Fibroblast of skin of left biceps (primary cell): ENCODE results near the gene ANP32E.
A peak's percentile ranks its signal among the peaks of the same experiment; 100 is the strongest.
"Not testable (repeated sequence)": the region's sequence is repeated elsewhere in the genome, so short reads cannot be mapped to it uniquely, and the experiment has no call there.

Experiments used
- DNase-seq, 2 experiments: peaks; one replicate each; pipeline ENCODE4 v3.0.0-alpha.2; 2013; ENCODE audit warnings: low read depth in 2 of 2

The ANP32E gene

DNA sequence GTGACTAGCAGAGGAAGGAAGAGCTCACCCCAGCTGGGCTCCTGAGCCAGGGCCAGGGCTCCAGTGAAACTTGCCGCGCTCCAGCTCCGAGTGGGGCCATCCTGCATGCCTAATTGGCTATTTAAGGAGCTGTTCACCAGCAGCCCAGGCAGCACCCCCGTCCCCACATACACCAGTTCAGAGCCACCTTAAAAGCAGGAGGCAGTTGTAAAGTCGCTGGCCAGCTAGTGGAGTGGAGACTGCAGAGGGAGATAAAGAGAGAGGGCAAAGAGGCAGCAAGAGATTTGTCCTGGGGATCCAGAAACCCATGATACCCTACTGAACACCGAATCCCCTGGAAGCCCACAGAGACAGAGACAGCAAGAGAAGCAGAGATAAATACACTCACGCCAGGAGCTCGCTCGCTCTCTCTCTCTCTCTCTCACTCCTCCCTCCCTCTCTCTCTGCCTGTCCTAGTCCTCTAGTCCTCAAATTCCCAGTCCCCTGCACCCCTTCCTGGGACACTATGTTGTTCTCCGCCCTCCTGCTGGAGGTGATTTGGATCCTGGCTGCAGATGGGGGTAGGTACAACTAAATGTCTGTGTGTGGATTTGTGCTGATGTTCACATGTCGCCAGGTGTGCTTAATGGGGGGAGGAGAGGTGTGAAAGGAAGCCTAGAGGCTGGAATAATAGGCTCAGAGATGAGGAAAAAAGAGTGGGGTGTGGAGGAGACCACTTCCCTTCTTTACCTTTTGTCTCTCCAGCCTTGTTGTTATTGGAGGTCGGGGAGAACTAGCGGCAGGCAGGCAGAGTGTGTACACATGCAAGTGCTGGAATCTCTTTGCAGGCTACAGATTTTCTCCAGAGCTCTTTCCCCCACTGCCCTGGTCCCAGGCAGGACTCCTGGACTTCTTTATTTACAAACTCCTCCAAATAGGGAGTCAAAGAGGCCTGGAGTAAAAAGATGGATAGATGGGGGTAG, 22.0 kb upstream of the ANP32E start, which contains the start of gene CA14:
Gene CA14, plus strand, starts transcription at position 151 of the 962 bp plus-strand sequence. Its CDS starts 355 bp downstream, at position 506.
- no peak for DNase-seq

DNA sequence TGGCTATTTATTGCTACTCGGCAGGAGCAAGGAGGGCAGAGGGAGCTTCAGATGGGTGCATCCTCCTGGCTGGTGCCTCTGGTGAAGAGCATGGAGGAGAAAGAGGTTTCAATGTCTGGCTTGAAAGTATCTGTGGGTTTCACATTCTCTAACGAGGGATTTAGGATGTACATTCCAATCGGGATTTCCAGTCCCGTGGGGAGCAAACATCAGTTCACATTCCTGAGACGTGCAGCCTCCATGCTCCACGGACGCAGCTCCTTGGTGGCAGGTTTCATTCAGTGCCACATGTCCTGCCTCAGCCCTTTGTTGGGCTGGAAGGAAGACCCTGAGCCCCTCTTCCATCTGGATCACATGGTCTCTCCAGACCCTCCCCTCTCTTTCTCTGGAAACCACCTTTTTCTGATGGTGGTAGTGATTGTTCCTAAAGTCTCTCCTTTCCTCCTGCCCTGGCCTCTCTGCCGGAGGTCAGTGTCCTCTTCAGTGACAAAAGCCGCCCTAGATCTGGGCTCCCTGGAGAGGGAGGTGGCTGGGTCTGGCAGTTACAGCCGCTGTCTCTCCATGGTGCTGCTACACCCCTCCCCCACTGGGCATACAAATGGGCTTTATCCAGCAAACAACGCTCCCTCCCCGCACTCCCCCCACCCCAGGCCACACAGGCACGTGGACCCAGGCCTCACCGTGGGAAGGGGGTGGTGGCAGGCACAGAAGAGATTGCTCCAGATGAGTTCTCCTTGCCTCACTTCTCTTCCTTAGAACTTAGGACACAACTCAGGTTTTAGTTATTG, 20.8 kb upstream of the ANP32E start:
- no peak for DNase-seq

DNA sequence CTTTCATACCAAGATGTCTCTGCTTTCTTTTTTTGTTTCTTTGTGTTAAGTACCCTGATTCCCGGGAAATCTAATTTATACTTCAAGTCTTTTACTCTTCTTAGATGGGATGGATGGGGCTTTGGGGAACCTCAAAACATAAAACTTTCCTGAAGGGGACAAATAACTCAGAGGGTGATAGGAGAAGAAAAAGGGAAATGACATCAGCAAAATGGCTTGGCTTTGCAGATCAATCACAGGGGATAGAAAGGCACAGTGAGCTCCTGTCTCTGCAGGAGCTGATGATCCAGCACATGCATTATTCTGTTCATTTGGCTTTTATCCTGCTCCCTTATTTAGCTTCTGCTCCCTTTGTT, 20.3 kb upstream of the ANP32E start:
- no peak for DNase-seq

DNA sequence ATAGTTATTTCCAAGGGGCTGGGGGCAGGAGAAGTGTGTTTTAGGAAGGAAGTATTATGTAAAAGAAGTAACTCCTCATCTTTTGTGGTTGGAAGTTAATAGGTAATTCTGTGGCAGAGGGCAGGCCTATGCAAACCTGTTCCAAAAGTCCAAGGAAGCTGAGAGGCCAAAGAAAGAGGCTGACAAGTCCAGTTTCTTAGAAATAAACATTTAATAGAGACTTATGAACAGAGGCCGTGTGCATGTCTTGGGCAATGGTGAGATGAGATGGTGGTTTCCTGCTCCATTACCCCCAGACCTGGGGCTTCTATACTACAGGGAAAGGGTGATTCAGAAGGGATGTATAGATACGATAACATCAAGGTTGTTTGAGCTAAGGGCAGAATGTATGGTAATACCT, 14.0 kb upstream of the ANP32E start:
- DNase-seq: no peak

DNA sequence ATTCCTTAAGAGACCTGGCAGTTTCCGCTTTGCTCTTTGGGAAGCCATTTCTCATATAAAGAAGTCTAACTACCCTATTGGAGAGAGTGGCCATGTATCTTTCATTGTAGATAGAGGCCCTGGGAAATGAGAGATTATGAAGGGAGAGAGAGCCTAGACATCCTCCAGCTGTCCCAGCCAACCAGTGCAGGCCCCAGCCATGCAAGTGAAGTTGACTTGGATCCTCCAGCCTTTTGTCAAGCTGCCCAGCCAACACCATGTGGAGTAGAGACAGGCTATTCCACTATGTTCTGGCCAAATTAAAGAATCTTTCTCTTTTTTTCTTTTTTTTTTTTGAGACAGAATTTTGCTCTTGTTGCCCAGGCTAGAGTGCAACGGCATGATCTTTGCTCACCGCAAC, 7.1 kb upstream of the ANP32E start:
- no peak for DNase-seq

DNA sequence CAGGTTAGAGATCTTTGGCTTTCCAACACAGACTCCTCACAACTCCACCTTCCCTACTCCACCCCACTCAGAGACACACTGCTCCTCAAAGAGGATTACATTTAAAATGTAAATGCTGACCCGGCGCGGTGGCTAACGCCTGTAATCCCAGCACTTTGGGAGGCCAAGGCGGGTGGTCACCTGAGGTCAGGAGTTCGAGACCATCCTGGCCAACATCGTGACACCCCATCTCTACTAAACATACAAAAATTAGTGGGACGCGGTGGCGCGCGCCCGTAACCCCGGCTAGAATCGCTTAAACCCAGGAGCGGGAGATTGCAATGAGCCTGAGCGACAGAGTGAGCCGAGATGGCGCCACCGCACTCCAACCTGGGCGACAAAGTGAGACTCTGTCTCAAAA, 1.8 kb upstream of the ANP32E start:
- DNase-seq: no peak

DNA sequence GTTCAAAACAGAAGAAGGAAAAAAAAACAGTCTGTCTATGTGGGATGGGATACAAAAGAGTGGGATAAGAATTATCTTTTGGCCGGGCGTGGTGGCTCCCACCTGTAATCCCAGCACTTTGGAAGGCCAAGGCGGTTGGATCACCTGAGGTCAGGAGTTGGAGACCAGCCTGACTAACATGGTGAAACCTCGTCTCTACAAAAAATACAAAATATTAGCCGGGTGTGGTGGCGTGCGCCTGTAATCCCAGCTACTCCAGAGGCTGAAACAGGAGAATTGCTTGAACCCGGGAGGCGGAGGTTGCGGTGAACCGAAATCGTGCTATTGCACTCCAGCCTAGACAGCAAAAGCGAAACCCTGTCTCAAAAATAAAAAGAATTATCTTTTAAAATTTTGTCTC, 1.3 kb upstream of the ANP32E start:
- DNase-seq: not testable (repeated sequence)

DNA sequence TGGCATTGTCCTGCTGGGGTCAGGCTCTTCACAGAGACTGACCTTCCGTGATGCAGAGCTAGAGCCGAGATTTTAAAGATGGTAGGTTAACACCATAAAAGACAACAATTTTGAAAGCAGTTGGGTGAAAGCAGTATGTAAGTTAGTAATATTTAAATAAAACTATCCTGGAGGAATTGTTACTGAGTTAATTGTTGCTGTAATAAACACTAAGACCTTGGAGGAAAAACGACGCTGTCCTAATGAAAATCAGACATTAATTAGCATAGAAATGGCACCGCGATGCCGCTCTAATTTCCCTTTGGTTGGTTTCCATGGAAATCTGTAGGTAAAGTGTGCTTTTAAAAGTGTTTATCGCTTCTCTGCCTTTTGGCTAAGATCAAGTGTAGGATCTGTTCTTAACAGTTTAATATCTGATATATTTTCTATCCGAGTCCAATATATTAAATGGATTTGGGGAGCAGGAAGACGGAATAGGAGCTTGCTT, 745 bp upstream of the ANP32E start:
- no peak for DNase-seq

DNA sequence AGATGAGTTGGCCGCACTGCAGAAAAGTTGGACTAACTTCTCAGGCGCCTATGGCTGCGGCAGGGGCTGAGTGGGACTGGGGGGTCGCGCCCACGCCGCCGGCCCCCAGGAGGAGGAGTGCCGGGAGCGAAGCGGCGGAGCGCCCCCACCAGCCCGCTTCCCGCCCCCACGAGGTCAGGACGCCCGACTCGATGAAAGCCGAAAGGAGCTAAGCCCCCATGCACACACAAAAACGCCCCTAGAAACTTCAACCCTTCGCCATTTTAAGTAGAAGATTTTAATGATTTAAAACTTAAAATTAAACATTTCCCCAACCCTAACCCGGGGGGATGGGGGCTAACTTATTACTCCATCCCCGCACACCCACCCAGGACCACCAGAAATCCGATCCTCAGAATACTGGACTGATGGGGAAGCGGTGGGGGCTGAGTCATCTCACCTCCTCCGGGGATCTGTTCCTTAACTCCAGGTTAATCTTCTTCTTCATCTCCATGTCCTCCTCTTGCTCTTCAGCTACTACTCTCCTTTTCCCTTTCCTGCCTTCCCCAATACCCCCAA, 539 bp downstream of the ANP32E start:
- DNase-seq: no peak

DNA sequence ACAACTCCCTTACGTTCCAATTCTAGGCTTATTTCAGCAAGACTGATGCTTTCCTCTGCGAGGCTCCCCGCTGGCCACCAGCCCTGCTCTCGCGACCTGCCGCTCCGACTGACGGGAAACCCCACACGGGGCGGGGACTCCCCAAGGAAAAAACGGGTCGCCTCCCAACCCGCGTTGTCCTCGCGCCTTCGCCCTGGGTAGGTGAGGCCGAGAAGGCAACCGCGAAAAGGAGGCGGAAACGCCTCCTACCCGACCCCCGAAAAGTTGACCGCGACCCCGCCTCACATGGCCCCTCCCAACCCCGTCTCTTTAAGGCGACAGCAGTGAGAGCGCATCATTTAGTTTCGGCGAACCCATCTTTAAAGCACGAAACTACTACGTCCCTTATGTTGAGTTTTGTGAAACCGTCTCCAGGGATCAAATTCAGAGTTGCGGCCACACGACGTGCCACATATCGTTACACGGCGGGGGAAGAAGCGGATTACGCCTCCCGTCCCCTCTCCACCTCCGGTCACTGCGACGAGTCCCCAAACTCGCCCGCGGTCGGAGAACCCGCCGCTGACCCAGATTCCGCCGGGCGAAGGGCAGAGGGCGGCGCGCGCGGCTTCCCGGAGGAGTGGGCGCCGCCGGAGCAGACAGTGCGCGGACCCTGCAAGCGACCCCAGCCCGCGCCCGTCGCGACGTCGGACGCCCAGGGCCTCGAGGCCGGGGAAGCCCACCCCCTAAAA, 1.2 kb downstream of the ANP32E start:
- DNase-seq: peak in 1 of 2 experiments; percentile 22

DNA sequence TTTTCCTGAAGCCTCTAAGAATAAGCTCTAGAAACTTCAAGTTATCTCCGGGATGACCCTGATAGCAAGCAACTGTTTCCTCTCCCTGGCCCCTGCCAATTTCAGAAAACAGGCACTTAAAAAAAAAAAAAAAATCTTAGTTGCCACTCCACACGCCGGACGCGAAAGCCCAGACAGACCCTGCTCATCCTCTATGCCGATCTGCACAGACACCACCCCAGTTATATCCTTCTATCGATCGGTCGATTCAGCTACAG, 1.7 kb downstream of the ANP32E start:
- no peak for DNase-seq

DNA sequence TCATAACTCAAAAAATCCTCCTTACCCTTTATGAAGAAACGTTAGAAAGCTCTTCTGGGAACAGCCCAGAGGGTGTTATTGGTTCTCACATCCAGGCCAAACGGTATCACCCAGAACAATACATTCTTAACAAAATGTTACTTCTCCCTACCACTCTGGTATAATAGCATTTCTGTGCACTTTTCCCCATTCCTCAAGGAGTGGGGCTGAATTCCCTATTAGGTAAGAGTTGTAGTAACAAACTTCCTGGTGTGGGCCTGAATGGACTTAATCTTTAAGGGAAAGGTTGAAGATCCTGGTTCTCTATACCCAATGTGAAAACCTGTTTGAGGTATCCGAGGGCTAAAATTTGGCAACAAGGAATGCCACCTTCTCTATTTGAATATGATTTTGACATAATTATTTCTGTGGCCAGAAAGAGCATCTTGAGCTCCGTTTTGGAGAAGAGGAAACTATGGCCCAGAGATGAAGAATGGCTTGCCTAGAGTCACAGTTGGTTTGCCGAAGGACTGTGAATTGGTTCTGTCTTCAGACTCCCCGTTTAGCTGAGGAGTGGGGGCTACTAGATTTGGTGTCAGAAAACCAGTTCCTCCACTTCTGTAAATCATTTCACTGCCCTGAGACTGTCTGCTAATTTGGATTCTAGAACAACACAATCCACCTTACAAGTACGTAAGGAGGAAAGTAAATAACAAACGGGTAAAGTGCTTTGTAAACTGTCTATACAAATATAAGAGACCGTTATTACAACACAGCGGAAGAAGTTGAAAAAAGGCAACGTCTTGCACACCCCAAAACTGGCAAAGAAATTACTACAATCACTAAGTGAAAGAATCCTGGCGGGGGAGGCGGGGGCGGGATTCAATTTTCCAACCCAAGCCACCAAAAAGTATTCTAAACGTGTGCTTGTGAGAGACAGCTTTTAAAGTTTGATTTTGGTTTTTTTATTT, 2.3 kb downstream of the ANP32E start:
- no peak for DNase-seq

DNA sequence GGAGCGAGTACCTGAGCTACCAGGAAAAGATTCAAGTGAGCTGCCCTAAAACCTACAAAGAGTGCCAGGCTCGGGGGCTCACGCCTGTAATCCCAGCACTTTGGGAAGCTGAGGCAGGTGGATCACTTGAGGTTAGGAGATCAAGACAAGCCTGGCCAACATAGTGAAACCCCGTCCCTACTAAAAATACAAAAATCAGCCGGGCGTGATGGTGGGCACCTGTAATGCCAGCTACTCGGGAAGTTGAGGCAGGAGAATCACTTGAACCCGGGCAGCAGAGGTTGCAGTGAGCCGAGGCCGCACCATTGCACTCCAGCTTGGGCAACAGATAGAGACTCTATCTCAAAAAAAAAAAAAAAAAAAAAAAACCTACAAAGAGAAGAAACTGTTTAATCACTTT, 3.0 kb downstream of the ANP32E start:
- not testable (repeated sequence) for DNase-seq

DNA sequence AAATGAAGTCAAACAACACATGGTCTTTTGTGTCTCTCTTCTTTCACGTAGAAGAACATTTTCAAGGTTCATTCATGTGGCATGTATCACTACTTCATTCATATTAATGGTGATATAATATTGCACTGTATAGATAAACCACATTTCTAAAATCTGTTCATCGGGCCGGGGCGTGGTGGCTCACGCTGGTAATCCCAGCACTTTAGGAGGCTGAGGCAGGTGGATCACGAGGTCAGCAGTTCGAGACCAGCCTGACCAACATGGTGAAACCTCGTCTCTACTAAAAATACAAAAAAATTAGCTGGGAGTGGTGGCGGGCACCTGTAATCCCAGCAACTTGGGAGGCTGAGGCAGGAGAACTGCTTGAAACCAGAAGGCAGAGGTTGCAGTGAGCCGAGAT, 7.7 kb downstream of the ANP32E start:
- DNase-seq: not testable (repeated sequence)

DNA sequence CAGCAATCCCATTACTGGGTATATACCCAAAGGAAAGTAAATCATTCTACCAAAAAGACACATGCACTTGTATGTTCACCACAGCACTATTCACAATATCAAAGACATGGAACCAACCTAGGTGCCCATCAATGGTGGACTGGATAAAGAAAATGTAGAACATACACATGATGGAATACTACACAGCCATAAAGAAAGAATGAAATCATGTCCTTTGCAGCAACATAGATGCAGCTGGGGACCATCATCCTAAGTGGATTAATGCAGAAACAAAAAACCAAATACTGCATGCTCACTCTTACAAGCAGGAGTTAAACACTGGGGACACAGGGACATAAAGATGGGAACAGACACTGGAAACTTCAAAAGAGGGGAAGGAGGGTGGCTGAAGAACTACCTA, 8.7 kb downstream of the ANP32E start:
- DNase-seq: no peak

DNA sequence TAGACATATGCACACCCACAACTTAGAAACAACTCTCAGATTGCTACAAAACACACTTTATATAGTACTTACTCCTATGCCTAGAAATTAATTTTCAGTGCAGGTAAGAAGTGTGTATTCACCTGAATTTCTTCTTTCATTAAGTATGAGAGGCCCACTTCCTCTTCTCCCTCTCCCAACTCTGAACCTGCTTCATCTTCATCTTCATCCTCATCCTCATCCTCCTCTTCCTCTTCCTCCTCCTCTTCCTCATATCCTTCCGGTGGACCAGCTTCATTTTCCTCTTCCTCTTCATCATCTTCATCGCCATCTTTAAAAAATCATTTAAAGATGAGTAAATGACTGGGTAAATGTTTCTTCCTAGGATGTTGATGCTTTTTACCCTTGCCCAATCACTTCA, 9.4 kb downstream of the ANP32E start:
- no peak for DNase-seq

DNA sequence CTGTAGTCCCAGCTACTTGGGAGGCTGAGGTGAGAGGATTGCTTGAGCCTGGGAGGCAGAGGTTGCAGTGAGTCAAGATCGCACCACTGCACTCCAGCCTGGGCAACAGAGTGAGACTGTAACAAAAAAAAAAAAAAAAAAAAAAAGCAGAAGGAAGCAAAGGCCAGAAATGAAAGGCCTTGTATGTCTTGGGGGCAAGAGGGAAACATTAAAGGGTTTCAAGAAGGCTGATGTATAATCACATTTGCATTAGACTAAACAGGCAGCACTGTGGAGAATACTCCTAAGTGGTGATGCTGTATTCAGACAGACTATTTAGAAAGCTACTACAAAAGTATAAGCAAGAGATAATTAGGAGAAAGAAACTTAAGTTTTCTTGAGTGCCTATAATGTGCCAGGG, 10.4 kb downstream of the ANP32E start:
- DNase-seq: no peak

DNA sequence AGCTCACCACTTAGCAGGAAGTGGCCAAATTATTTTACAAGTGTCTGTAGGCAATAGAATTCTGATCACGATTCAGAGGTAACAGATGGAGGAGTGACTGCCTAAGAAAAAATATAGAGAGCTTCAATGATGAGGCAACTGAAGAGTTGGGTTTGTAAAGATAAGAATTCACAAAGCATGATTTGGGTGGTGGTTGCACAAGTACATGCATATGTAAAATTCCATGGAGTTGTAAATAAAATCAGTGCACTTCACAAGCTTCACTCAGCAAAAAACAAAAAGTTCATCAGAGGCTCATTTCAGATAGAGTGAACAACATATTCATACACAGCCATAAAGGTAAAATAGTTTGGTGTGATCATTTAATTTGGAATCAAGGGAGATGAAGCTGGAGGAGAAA, 10.9 kb downstream of the ANP32E start:
- no peak for DNase-seq

DNA sequence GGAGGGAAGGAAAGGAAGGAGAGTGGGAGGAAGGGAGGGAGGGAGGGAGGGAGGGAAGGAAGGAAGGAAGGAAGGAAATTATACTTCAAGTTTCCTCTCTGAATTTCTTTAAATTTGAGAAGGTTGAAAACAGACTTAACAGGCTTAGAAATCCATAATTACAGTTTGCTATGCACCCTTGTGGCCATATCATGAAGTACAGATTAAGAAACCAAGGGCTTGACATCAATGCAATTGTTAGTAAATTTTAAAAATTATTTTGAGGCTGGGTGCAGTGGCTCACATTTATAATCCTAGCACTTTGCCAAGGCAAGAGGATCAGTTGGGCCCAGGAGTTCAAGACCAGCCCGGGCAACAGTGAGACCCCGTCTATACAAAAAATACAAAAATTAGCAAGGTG, 14.4 kb downstream of the ANP32E start:
- DNase-seq: peak in 1 of 2 experiments; percentile 9

DNA sequence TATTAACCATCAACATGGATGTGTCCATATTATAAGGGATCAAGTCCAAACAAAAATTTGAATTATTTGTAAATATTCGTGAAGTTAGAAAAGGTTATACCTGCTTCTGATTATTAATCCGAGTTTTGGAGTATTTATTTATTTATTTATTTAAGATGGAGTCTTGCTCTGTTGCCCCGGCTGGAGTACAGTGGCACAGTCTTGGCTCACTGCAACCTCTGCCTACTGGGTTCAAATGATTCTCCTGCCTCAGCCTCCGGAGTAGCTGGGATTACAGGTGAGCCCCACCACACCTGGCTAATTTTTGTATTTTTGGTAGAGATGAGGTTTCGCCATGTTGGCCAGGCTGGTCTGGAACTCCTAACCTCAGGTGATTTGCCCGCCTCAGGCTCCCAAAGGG, 20.1 kb downstream of the ANP32E start:
- not testable (repeated sequence) for DNase-seq
